HEK293 (cell line): ENCODE measurements around the gene ZBED6.

Experiments
- CTCF ChIA-PET: fragments of 350-600 bp; formaldehyde crosslinking; extraction: SDS; loops from one replicate; lab custom pipeline; 2021; ENCODE audit warnings: antibody characterized with exemption; lab: Yijun Ruan, JAX
- POLR2A ChIA-PET: fragments of 300-600 bp; formaldehyde crosslinking; extraction: SDS; loops from one replicate; lab custom pipeline; 2020; ENCODE audit warnings: antibody characterized with exemption, inconsistent platforms; lab: Yijun Ruan, JAX
- H3K27ac ChIP-seq: fragments of 200-500 bp; sonication (Bioruptor generic); 2 replicates; pipeline ENCODE4 v1.5.1; 2014; ENCODE audit warnings: low read depth, low read length, control low read depth, inconsistent platforms; ENCODE audit errors: extremely low read depth
- H3K36me3 ChIP-seq, 2 experiments: fragments of 200-500 bp in 1 of 2; sonication (Bioruptor generic) in 1 of 2; 1 replicate in 1 of 2; 2 replicates in 1 of 2; pipeline ENCODE4 v1.5.1; 2014 to 2017; ENCODE audit warnings: inconsistent platforms in 2 of 2, low read length in 2 of 2; ENCODE audit not compliant: control insufficient read depth in 2 of 2, insufficient read depth in 1 of 2
- H3K4me1 ChIP-seq: fragments of 200-500 bp; sonication (Bioruptor generic); 2 replicates; pipeline ENCODE4 v1.5.1; 2014; ENCODE audit warnings: mild to moderate bottlenecking, low read length, inconsistent platforms; ENCODE audit not compliant: control insufficient read depth, insufficient read depth
- H3K4me3 ChIP-seq: 2 replicates; pipeline ENCODE4 v1.5.1; 2011; ENCODE audit warnings: low read depth, mild to moderate bottlenecking, control low read depth, low read length, moderate library complexity
- H3K9me3 ChIP-seq: fragments of 200-500 bp; sonication (Bioruptor generic); 2 replicates; pipeline ENCODE4 v1.5.1; 2014; ENCODE audit warnings: low read depth, low read length, inconsistent platforms; ENCODE audit not compliant: control insufficient read depth, insufficient read depth
- HOXC10 ChIP-seq: sonication (generic); formaldehyde crosslinking; IDR thresholded peaks from 2 replicates; pipeline ENCODE4 v1.8.1; 2023; ENCODE audit warnings: mild to moderate bottlenecking, missing genetic modification reagents
- HOXD13 ChIP-seq: sonication (generic); formaldehyde crosslinking; IDR thresholded peaks from 2 replicates; pipeline ENCODE4 v1.8.0; 2022; ENCODE audit warnings: missing genetic modification reagents, borderline replicate concordance
- RBAK ChIP-seq: fragments of 450-650 bp; formaldehyde crosslinking; IDR thresholded peaks from 2 replicates; pipeline ENCODE4 v1.5.1; 2016; ENCODE audit warnings: missing biosample characterization, missing genetic modification characterization
- WT1 ChIP-seq: fragments of 450-650 bp; formaldehyde crosslinking; IDR thresholded peaks from 2 replicates; pipeline ENCODE4 v1.5.1; 2016; ENCODE audit warnings: missing biosample characterization, missing genetic modification characterization
- ZBTB7A ChIP-seq: fragments of 450-650 bp; formaldehyde crosslinking; IDR thresholded peaks from 2 replicates; pipeline ENCODE4 v1.5.1; 2016; ENCODE audit warnings: low read depth, missing biosample characterization, missing genetic modification characterization
- ZIC2 ChIP-seq: fragments of 450-650 bp; formaldehyde crosslinking; IDR thresholded peaks from 2 replicates; pipeline ENCODE4 v1.5.1; 2016; ENCODE audit warnings: missing biosample characterization, missing genetic modification characterization
- ZNF239 ChIP-seq: fragments of 450-650 bp; formaldehyde crosslinking; IDR thresholded peaks from 2 replicates; pipeline ENCODE4 v1.5.1; 2016; ENCODE audit warnings: missing biosample characterization, missing genetic modification characterization
- ZNF248 ChIP-seq: fragments of 450-650 bp; formaldehyde crosslinking; IDR thresholded peaks from 2 replicates; pipeline ENCODE4 v1.5.1; 2017; ENCODE audit warnings: missing biosample characterization, missing genetic modification characterization
- ZNF302 ChIP-seq: fragments of 450-650 bp; formaldehyde crosslinking; IDR thresholded peaks from 2 replicates; pipeline ENCODE4 v1.5.1; 2016; ENCODE audit warnings: missing biosample characterization, missing genetic modification characterization, low read depth
- ZNF48 ChIP-seq: fragments of 450-650 bp; formaldehyde crosslinking; IDR thresholded peaks from 2 replicates; pipeline ENCODE4 v1.5.1; 2016; ENCODE audit warnings: missing biosample characterization, missing genetic modification characterization
- ZNF600 ChIP-seq: fragments of 450-650 bp; formaldehyde crosslinking; IDR thresholded peaks from 2 replicates; pipeline ENCODE4 v1.5.1; 2016; ENCODE audit warnings: missing biosample characterization, missing genetic modification characterization
- ZNF621 ChIP-seq: fragments of 450-650 bp; formaldehyde crosslinking; IDR thresholded peaks from 2 replicates; pipeline ENCODE4 v1.5.1; 2017; ENCODE audit warnings: missing biosample characterization, missing genetic modification characterization
- ZNF776 ChIP-seq: fragments of 450-650 bp; formaldehyde crosslinking; IDR thresholded peaks from 2 replicates; pipeline ENCODE4 v1.5.0; 2017; ENCODE audit warnings: missing biosample characterization, missing genetic modification characterization, borderline replicate concordance
- TF ChIP-seq, protein P1 (sequence below): fragments of 450-650 bp; formaldehyde crosslinking; IDR thresholded peaks from 2 replicates; pipeline ENCODE4 v1.5.1; 2016; ENCODE audit warnings: missing biosample characterization, missing genetic modification characterization, borderline replicate concordance
- TF ChIP-seq, protein P2 (sequence below): fragments of 450-650 bp; formaldehyde crosslinking; IDR thresholded peaks from 2 replicates; pipeline ENCODE4 v1.5.1; 2016; ENCODE audit warnings: missing biosample characterization, missing genetic modification characterization
- TF ChIP-seq, protein P3 (sequence below): fragments of 450-650 bp; formaldehyde crosslinking; IDR thresholded peaks from 2 replicates; pipeline ENCODE4 v1.5.1; 2017; ENCODE audit warnings: missing biosample characterization, missing genetic modification characterization

ZBED6 gene

DNA sequence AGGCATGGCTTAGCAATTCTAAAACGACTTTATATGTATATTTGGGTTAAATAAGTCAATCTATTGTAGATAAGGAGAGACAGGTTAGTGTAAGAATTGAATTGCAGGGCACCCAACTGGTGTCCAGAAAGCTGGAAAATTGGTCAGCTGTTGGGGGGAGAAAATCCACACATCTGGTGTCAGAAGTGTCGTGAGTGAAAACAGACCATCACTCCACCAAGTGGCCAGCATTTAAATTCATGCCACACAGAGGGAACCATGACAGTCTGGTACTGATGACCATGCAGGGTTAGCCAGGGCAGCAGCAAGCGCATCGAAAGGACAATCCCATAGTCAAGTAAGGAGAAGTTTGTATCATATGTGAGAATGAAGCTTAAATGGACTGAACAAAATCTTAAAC, 18.8 kb upstream of the ZBED6 start:
- POLR2A ChIA-PET: no interaction called here
- Histone ChIP-seq H3K36me3 (no peaks in the 10 kb centered on the region), H3K4me1 (no peaks in the 10 kb centered on the region), H3K9me3 (no peaks in the 10 kb centered on the region)
- CTCF ChIA-PET: interaction anchor here (0.6 to 0.9 kb wide), 3 partner anchors 10 to 604 kb away, joined by 3 to 5 read pairs (median 4); no protein-coding TSS in a partner anchor
- TF ChIP-seq HOXC10 (CRISPR knock-in tag) (no peak), ZNF248 (tag by site-specific recombination) (no peak), HOXD13 (CRISPR knock-in tag) (no peak), ZNF600 (tag by site-specific recombination) (no peak), ZNF302 (no peak), ZNF239 (no peak), ZBTB7A (tag by site-specific recombination) (no peak), ZIC2 (no peak), WT1 (tag by site-specific recombination) (no peak), ZNF621 (tag by site-specific recombination) (no peak), ZNF48 (tag by site-specific recombination) (no peak)
- TF ChIP-seq, protein P1, sequence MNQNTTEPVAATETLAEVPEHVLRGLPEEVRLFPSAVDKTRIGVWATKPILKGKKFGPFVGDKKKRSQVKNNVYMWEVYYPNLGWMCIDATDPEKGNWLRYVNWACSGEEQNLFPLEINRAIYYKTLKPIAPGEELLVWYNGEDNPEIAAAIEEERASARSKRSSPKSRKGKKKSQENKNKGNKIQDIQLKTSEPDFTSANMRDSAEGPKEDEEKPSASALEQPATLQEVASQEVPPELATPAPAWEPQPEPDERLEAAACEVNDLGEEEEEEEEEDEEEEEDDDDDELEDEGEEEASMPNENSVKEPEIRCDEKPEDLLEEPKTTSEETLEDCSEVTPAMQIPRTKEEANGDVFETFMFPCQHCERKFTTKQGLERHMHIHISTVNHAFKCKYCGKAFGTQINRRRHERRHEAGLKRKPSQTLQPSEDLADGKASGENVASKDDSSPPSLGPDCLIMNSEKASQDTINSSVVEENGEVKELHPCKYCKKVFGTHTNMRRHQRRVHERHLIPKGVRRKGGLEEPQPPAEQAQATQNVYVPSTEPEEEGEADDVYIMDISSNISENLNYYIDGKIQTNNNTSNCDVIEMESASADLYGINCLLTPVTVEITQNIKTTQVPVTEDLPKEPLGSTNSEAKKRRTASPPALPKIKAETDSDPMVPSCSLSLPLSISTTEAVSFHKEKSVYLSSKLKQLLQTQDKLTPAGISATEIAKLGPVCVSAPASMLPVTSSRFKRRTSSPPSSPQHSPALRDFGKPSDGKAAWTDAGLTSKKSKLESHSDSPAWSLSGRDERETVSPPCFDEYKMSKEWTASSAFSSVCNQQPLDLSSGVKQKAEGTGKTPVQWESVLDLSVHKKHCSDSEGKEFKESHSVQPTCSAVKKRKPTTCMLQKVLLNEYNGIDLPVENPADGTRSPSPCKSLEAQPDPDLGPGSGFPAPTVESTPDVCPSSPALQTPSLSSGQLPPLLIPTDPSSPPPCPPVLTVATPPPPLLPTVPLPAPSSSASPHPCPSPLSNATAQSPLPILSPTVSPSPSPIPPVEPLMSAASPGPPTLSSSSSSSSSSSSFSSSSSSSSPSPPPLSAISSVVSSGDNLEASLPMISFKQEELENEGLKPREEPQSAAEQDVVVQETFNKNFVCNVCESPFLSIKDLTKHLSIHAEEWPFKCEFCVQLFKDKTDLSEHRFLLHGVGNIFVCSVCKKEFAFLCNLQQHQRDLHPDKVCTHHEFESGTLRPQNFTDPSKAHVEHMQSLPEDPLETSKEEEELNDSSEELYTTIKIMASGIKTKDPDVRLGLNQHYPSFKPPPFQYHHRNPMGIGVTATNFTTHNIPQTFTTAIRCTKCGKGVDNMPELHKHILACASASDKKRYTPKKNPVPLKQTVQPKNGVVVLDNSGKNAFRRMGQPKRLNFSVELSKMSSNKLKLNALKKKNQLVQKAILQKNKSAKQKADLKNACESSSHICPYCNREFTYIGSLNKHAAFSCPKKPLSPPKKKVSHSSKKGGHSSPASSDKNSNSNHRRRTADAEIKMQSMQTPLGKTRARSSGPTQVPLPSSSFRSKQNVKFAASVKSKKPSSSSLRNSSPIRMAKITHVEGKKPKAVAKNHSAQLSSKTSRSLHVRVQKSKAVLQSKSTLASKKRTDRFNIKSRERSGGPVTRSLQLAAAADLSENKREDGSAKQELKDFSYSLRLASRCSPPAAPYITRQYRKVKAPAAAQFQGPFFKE (tag by site-specific recombination): no peak
- TF ChIP-seq, protein P2, sequence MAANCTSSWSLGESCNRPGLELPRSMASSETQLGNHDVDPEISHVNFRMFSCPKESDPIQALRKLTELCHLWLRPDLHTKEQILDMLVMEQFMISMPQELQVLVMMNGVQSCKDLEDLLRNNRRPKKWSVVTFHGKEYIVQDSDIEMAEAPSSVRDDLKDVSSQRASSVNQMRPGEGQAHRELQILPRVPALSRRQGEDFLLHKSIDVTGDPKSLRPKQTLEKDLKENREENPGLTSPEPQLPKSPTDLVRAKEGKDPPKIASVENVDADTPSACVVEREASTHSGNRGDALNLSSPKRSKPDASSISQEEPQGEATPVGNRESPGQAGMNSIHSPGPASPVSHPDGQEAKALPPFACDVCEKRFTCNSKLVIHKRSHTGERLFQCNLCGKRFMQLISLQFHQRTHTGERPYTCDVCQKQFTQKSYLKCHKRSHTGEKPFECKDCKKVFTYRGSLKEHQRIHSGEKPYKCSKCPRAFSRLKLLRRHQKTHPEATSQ (tag by site-specific recombination): no peak
- TF ChIP-seq, protein P3, sequence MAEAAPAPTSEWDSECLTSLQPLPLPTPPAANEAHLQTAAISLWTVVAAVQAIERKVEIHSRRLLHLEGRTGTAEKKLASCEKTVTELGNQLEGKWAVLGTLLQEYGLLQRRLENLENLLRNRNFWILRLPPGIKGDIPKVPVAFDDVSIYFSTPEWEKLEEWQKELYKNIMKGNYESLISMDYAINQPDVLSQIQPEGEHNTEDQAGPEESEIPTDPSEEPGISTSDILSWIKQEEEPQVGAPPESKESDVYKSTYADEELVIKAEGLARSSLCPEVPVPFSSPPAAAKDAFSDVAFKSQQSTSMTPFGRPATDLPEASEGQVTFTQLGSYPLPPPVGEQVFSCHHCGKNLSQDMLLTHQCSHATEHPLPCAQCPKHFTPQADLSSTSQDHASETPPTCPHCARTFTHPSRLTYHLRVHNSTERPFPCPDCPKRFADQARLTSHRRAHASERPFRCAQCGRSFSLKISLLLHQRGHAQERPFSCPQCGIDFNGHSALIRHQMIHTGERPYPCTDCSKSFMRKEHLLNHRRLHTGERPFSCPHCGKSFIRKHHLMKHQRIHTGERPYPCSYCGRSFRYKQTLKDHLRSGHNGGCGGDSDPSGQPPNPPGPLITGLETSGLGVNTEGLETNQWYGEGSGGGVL: no peak
- TF ChIP-seq, all 188 proteins: peak for 0
- Histone ChIP-seq H3K27ac (no peak overlapping the region), H3K4me3 (no peak overlapping the region)

DNA sequence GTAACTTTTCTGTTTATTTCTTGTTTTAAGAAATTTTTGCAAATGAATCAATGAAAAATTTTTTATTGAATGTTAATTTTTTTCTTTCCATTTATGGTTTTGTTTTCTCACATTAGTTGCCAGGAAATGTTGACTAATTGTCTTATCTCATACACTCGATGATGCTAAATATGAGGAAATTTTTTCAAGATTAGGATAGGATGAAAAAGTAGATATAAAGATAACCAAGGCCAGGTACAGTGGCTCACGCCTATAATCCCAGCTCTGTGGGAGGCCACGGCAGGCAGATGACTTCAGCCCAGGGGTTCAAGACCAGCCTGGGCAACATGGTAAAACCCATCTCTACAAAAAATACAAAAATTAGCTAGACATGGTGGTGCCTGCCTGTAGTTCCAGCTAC, 17.8 kb upstream of the ZBED6 start:
- Histone ChIP-seq H3K9me3 (no peaks in the 10 kb centered on the region), H3K4me1 (no peaks in the 10 kb centered on the region), H3K27ac (no peak overlapping the region), H3K36me3 (no peaks in the 10 kb centered on the region), H3K4me3 (no peak overlapping the region)
- TF ChIP-seq ZNF776 (no peak), RBAK (tag by site-specific recombination) (no peak)
- POLR2A ChIA-PET: no interaction called here
- CTCF ChIA-PET: interaction anchor here (0.6 to 0.9 kb wide), 3 partner anchors 241 to 605 kb away, joined by 3 to 5 read pairs (median 4); no protein-coding TSS in a partner anchor
